OCI-LY3 (cell line): Measurements from ENCODE around the gene MYH15.

Experiments
- H2AFZ ChIP-seq: fragments of 200-600, 300-600 bp; shearing (Covaris generic); 2 replicates; pipeline ENCODE4 v1.6.0; 2014; ENCODE audit warnings: antibody characterized with exemption, low read depth, low read length
- H3K27ac ChIP-seq: fragments of 200-600, 300-600 bp; sonication (generic); 2 replicates; pipeline ENCODE4 v1.5.1; 2014; ENCODE audit warnings: mild to moderate bottlenecking, low read length, moderate library complexity, mixed read lengths
- H3K27me3 ChIP-seq: fragments of 200-600, 300-600 bp; sonication (generic); 2 replicates; pipeline ENCODE4 v1.6.1; 2014; ENCODE audit warnings: low read depth, low read length, mixed read lengths
- H3K36me3 ChIP-seq: fragments of 200-600, 300-600 bp; sonication (generic); replicated peaks from 2 replicates; pipeline ENCODE3; 2014; ENCODE audit warnings: low read depth, low read length, mixed read lengths
- H3K4me1 ChIP-seq: fragments of 300-600, 200-600 bp; sonication (generic); 2 replicates; pipeline ENCODE4 v1.6.1; 2014; ENCODE audit warnings: low read length, mixed read lengths
- H3K4me2 ChIP-seq: fragments of 200-600, 300-600 bp; sonication (generic); 2 replicates; pipeline ENCODE4 v1.6.1; 2014; ENCODE audit warnings: low read length, mixed read lengths
- H3K4me3 ChIP-seq: fragments of 300-600, 200-600 bp; sonication (generic); 2 replicates; pipeline ENCODE4 v1.5.1; 2014; ENCODE audit warnings: antibody characterized with exemption, mild to moderate bottlenecking, low read length, moderate library complexity
- H3K79me2 ChIP-seq: fragments of 300-600, 200-600 bp; shearing (Covaris generic); 2 replicates; pipeline ENCODE4 v1.6.1; 2014; ENCODE audit warnings: mild to moderate bottlenecking, low read length, mixed read lengths
- H3K9ac ChIP-seq: fragments of 300-600, 200-600 bp; shearing (Covaris generic); 2 replicates; pipeline ENCODE4 v1.6.0; 2014; ENCODE audit warnings: mild to moderate bottlenecking, low read length, moderate library complexity
- H3K9me3 ChIP-seq: fragments of 200-600, 300-600 bp; shearing (Covaris generic); 2 replicates; pipeline ENCODE4 v1.6.1; 2014; ENCODE audit warnings: low read length, mixed read lengths; ENCODE audit not compliant: insufficient read depth
- H4K20me1 ChIP-seq: fragments of 200-600, 300-600 bp; sonication (generic); 2 replicates; pipeline ENCODE4 v1.6.1; 2016; ENCODE audit warnings: low read length, mixed read lengths; ENCODE audit not compliant: insufficient read depth
- EZH2phosphoT487 ChIP-seq: fragments of 200-600 bp; shearing (Covaris generic); IDR thresholded peaks from 2 replicates; pipeline ENCODE4 v1.6.1; 2018; ENCODE audit warnings: antibody characterized with exemption, mixed run types, low read depth
- TF ChIP-seq, protein P1 (sequence below): fragments of 200-600, 300-600 bp; sonication (generic); IDR thresholded peaks from 2 replicates; pipeline ENCODE4 v1.5.1; 2014; ENCODE audit warnings: antibody characterized with exemption, low read length, low read depth

MYH15 gene

DNA sequence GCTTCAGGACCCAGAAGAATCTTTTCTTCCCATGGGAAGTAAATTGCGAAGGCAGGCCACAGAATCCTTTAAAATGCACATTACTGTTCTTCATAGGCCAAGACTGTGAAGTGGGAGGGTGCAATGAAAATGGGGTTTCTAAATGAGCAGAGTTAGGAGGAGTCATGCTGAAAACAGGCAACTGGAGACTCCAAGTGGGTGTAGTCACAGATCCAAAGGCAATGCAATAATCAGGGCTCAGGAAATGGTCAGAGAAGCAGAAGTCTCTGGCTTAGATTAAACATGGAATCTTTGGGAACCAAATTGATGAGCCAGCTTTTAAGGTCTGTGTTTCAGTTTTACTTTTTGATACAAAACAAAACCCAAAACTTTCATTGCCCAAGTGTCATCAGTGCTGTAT lies 176.4 kb downstream of the MYH15 start:
- Histone ChIP-seq H3K9ac (no peak overlapping the region), H3K27me3 (no peaks in the 10 kb centered on the region), H3K27ac (no peak overlapping the region), H3K4me2 (no peak overlapping the region), H3K36me3 (no peaks in the 10 kb centered on the region), H4K20me1 (no peaks in the 10 kb centered on the region), H2AFZ (no peak overlapping the region), H3K79me2 (no peaks in the 10 kb centered on the region), H3K4me1 (peaks cover 4% of the 10 kb centered on the region), H3K9me3 (no peaks in the 10 kb centered on the region), H3K4me3 (no peak overlapping the region)
- TF ChIP-seq, protein P1, sequence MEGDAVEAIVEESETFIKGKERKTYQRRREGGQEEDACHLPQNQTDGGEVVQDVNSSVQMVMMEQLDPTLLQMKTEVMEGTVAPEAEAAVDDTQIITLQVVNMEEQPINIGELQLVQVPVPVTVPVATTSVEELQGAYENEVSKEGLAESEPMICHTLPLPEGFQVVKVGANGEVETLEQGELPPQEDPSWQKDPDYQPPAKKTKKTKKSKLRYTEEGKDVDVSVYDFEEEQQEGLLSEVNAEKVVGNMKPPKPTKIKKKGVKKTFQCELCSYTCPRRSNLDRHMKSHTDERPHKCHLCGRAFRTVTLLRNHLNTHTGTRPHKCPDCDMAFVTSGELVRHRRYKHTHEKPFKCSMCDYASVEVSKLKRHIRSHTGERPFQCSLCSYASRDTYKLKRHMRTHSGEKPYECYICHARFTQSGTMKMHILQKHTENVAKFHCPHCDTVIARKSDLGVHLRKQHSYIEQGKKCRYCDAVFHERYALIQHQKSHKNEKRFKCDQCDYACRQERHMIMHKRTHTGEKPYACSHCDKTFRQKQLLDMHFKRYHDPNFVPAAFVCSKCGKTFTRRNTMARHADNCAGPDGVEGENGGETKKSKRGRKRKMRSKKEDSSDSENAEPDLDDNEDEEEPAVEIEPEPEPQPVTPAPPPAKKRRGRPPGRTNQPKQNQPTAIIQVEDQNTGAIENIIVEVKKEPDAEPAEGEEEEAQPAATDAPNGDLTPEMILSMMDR = no peak
- no peak for TF ChIP-seq EZH2phosphoT487

DNA sequence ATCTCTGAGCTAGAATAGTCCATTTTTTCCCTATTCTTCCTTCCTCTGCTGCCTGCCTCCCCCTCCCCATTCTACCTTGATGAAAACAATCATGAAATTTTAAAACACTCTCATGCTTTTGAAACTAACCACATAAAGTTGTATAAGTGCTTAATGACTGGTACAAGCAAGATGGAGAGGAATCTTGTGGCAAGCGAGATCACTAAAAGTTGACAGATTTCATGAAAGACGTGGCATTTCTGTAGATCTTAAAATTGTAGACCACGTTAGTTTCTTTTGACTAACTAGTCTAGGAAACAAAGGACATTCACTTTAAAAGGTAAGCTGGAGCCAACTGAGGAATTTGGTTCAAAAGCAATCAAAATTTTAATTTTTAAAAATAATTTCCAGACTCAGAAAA lies 178.6 kb downstream of the MYH15 start:
- Histone ChIP-seq H3K9ac (no peak overlapping the region), H3K36me3 (no peaks in the 10 kb centered on the region), H3K27me3 (no peaks in the 10 kb centered on the region), H3K4me2 (no peak overlapping the region), H3K79me2 (no peaks in the 10 kb centered on the region), H3K4me3 (no peak overlapping the region), H3K27ac (no peak overlapping the region), H4K20me1 (no peaks in the 10 kb centered on the region), H3K4me1 (no peaks in the 10 kb centered on the region), H2AFZ (no peak overlapping the region), H3K9me3 (no peaks in the 10 kb centered on the region)
- TF ChIP-seq, protein P1 = no peak
- no peak for TF ChIP-seq EZH2phosphoT487
